GM18526 (cell line): ENCODE data around the gene SUPT4H1.

Experiments
- POLR2A ChIP-seq: IDR thresholded peaks from 3 replicates; pipeline ENCODE4 v1.6.1; 2011; ENCODE audit not compliant: insufficient read length; ENCODE audit errors: extremely low read depth

The SUPT4H1 gene

DNA sequence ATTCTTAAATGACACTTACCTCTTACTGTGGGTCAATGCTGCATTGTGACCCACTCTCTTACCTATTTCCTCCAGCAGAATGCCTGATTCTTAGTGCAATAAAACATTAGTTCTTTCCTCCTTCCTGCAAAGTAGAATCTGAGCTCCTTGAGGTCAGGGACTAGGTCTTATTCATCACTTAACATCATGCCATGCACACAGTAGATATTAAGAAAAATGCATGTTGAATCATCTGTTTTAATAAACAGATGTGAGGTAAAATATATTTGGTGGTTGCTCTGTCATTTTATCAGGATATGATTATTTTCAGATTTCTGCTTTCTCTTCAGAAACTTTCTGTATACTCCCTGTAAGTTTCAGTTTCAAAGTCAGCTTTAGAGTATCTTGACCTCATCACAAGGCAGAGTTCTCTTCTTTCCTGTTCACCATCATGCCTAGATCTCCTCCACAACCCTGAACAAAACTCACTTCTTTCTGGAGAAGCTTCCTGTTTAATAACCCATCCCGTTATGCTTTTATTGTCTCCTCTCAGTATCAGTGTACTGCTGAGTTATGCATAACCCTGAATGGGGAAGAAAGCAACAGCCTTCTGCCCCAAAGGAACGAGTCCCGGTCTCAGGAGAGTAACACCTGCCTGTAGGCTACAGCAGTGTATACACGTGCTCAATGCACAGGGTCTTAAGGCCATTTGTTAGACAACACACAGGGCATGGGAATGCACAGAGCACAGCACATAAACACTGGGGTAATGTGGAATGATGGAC is 30.3 kb upstream of the SUPT4H1 start:
- TF ChIP-seq POLR2A, result no peak

- TF ChIP-seq POLR2A, result no peak
These were observed 29.4 kb upstream of the SUPT4H1 start for GRCh38 chr17:58381124-58382035.

GRCh38 chr17:58380207-58381123 is 28.5 kb upstream of the SUPT4H1 start:
- TF ChIP-seq POLR2A, result no peak

GRCh38 chr17:58379511-58379824 is 27.5 kb upstream of the SUPT4H1 start:
- TF ChIP-seq POLR2A, result no peak

- no peak for TF ChIP-seq POLR2A
These were observed 26.9 kb upstream of the SUPT4H1 start for GRCh38 chr17:58378733-58379510.

- no peak for TF ChIP-seq POLR2A
These were observed 25.7 kb upstream of the SUPT4H1 start for GRCh38 chr17:58377661-58378060.

DNA sequence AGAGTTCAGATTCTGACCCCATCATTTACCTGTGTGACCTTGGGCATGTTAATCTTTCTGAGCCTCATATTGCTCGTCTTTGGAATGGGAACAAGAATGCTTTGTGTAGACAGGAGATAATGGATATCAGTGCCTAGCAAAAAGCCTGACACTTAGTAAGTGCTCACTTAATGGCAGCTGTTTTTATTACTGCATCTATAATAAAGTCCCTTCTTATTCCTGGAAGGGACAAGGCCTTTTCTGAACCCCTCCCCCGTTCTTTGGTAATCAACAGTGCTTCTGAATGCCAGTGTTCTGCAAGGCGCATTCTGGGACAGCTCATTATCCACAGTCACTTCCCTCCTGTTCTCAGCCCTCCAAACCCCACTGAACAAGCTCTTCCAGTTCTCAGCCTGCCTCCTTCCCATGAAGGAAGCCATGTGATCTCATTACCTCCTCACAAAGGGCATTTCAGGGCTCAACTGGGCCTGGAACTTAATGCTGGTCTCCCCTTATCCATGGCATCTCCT is 25.1 kb upstream of the SUPT4H1 start:
- no peak for TF ChIP-seq POLR2A

DNA sequence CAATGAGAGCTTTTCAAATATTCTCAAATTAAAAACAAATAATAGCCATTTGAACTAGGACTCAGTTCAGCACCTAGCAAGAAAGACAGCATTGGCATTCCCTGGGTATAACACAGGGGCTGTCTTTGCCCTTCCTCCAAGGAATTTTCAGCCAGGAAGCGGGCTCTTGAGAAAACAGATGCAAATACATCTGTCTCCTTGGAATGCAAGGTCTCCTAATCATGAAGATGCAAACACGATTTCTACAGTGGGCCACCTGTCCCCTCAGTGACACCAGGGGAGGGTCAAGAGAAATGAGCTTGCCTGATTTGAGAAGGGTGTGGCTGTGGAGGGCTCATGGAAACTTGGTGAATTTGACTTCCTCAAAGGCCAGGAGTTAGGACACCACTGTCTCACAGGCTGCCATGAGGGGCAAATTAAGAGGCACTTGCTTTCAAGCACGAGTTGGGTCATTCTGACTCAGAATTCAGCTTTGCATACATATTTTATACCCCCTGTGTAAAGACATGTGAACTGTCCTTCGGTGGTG is 24.5 kb upstream of the SUPT4H1 start:
- no peak for TF ChIP-seq POLR2A

GRCh38 chr17:58375811-58376210 is 23.8 kb upstream of the SUPT4H1 start:
- TF ChIP-seq POLR2A, result no peak

- no peak for TF ChIP-seq POLR2A
These were observed 23.3 kb upstream of the SUPT4H1 start for GRCh38 chr17:58375256-58375655.

- TF ChIP-seq POLR2A, result no peak
These were observed 21.9 kb upstream of the SUPT4H1 start for GRCh38 chr17:58373923-58374322.

- TF ChIP-seq POLR2A, result no peak
These were observed 21.0 kb upstream of the SUPT4H1 start for GRCh38 chr17:58373003-58373402.

- no peak for TF ChIP-seq POLR2A
These were observed 19.4 kb upstream of the SUPT4H1 start for GRCh38 chr17:58371300-58371950.

DNA sequence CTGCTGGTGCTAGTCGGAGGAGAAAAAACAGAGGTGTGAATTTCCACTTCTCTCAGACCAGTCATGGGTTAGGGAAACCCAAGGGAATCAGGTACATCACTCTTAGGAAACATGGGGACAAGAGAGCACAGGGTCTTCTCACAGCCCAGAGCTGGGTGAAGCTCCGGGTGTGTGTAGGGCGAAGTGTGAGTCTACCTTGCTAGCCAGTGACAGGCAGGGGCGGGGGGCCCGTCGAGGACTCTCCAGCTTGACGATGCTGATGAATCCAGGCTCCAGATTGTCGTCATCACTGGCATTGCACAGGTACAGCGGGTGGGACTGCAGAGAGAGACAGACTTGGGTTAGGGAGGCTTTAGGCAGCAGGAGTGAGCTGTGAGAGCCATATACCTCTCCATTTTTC is 18.7 kb upstream of the SUPT4H1 start:
- no peak for TF ChIP-seq POLR2A
